Right lobe of liver (tissue), 6 donors: ENCODE data around the gene KCND2. TPM values are rescaled to one million over a fixed set of nuclear protein-coding genes. Genes with fewer than 3 reads are reported as not detected.

ENCODE experiments used
- ATAC-seq, 4 donors: fragments of 200-7000 bp; cut with Tn5 transposase; one replicate each; pipeline ENCODE4 v1.9.1; 2020; ENCODE audit warnings: mild to moderate bottlenecking in 4 of 4, moderate library complexity in 4 of 4
- DNase-seq, 3 donors: peaks; one replicate each; pipeline ENCODE4 v3.0.0-alpha.2; 2020
- H3K27ac ChIP-seq, 3 donors: fragments of 200-600 bp; one replicate each; pipeline ENCODE4 v1.8.0; 2022
- H3K27me3 ChIP-seq, 2 donors: fragments of 200-600 bp; one replicate each; pipeline ENCODE4 v1.8.0; 2022
- H3K36me3 ChIP-seq, 4 donors: fragments of 200-600 bp; sonication (generic) in 1 of 4; one replicate each; pipeline versions ENCODE4 v1.5.1 to v1.8.0; 2017 to 2022; ENCODE audit warnings: control low read depth in 1 of 4
- H3K4me1 ChIP-seq, 4 donors: fragments of 200-600 bp; sonication (generic) in 1 of 4; one replicate each; pipeline versions ENCODE4 v1.5.1 to v1.8.0; 2017 to 2022; ENCODE audit warnings: control low read depth in 1 of 4
- H3K4me3 ChIP-seq, 3 donors: fragments of 200-600 bp; one replicate each; pipeline ENCODE4 v1.8.0; 2022
- H3K9me3 ChIP-seq, 4 donors: fragments of 200-600 bp; sonication (generic) in 1 of 4; one replicate each; pipeline versions ENCODE4 v1.5.1 to v1.8.0; 2017 to 2022; ENCODE audit warnings: control low read depth in 1 of 4
- POLR2A ChIP-seq: fragments of 450-650 bp; IDR thresholded peaks from one replicate; pipeline ENCODE4 v1.6.1; 2017; ENCODE audit warnings: antibody characterized with exemption, mild to moderate bottlenecking
- WGBS: methylation state at CpG from one replicate; pipeline ENCODE4 v1.1.6; 2018; ENCODE audit warnings: low coverage, low lambda C conversion rate; ENCODE audit not compliant: insufficient coverage; ENCODE audit errors: missing lambda C conversion rate; 5-methylcytosine and 5-hydroxymethylcytosine counted together
- intact Hi-C, 2 donors: fragments of 100-400 bp; cut with DNase I; formaldehyde crosslinking; loops; one replicate each; pipeline versions ENCODE4 v1.11.2 to v1.14.1; 2022
- total RNA-seq, 6 experiments: library from RNA; depleted of rRNA in 2 of 6; stranded (reverse); fragments of >200 nt in 2 of 6; fragmentation: NEBNext Ultra II Directional in 3 of 6; extraction: Animal tissue kit (Norgen Biotek cat#: 25700) in 3 of 6; gene quantifications; one replicate each; pipeline versions ENCODE4 v1.1.0 to v1.2.4, GENCODE V29; 2016 to 2023
- TF ChIP-seq, protein P1 (sequence below), 4 donors: fragments of 200-600 bp in 3 of 4; fragments of 450-650 bp in 1 of 4; IDR thresholded peaks; one replicate each; pipeline versions ENCODE4 v1.5.1 to v1.8.0; 2016 to 2022; ENCODE audit warnings: antibody characterized with exemption in 4 of 4, mild to moderate bottlenecking in 2 of 4
- donor health status: DM: no; HTN: yes; CAD: no.
- donor health status: DM: no; HTN: no; CAD: no.
- donor health status: DM: no; HTN: no; CAD: no.
- donor health status: DM: no; HTN: yes; CAD: no.
- donor health status: DM: no; HTN: yes; CAD: no.

Gene KCND2
- total RNA-seq, 6 experiments from 2014 or later, result 0.04 to 0.49 TPM; not detected in 4

DNA sequence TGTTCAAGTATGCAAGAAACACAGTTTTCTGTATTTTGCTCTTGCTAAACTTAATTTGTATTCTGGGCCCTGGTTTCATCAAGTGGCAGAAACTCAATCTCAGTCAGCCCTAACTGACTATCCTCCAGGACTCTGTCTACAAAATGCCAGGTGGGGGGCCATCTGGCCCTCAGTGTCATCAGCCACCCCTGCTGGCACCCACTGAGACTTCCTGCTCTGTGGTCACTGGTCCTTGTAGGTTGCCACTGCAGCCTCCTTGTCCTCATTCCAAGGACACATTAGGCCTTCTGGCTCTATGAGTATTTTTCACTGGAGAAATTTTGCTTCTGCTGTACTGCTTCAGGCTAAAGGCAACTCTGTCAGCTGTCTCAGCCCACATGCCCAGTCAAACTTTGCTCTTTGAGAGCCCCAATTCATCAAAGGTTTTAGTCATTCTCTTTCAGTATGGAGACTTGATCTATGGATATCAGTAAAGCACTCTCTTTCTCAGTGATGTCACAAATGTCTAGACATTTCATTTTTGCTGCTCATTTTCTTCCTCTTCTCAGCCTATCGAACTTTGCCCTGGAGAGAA, 163.6 kb downstream of the KCND2 start:
- no peak for DNase-seq
- no peaks in the 10 kb centered on the region for H3K27me3 ChIP-seq
- ATAC-seq, result no peak
- intact Hi-C loops, result no loop called here
- H3K4me3 ChIP-seq, result no peak overlapping the region
- no peaks in the 10 kb centered on the region for H3K9me3 ChIP-seq
- H3K4me1 ChIP-seq, result no peaks in the 10 kb centered on the region
- H3K36me3 ChIP-seq, result no peaks in the 10 kb centered on the region
- TF ChIP-seq POLR2A, result no peak
- TF ChIP-seq, protein P1, sequence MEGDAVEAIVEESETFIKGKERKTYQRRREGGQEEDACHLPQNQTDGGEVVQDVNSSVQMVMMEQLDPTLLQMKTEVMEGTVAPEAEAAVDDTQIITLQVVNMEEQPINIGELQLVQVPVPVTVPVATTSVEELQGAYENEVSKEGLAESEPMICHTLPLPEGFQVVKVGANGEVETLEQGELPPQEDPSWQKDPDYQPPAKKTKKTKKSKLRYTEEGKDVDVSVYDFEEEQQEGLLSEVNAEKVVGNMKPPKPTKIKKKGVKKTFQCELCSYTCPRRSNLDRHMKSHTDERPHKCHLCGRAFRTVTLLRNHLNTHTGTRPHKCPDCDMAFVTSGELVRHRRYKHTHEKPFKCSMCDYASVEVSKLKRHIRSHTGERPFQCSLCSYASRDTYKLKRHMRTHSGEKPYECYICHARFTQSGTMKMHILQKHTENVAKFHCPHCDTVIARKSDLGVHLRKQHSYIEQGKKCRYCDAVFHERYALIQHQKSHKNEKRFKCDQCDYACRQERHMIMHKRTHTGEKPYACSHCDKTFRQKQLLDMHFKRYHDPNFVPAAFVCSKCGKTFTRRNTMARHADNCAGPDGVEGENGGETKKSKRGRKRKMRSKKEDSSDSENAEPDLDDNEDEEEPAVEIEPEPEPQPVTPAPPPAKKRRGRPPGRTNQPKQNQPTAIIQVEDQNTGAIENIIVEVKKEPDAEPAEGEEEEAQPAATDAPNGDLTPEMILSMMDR (IDR thresholded peaks at IDR 0.05), result no peak
- WGBS, result 41% methylated on average over 1 of the region's 1 CpG
- H3K27ac ChIP-seq, result no peak overlapping the region

DNA sequence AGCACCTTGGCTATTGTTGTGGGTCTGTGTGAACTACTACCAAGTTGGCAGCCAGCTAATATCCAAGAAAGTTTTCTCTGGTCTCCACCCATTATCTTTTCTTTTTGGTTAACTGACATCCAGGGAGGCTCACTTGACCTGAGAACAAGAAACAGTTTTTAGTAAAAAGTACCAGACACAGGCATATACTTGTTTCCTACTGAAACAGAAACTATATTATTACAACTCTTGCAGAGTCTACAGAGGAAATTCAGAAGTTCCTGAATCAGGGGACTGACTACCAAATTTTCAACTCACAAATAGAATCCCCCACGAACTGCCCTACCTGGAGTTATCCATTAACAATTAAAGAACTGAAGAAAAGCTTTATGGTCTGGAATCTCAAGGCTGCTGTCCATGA, 168.9 kb downstream of the KCND2 start:
- no peak overlapping the region for H3K27ac ChIP-seq
- intact Hi-C loops, result no loop called here
- DNase-seq (no peak), ATAC-seq (no peak)
- H3K36me3 ChIP-seq, result no peaks in the 10 kb centered on the region
- TF ChIP-seq, protein P1 (IDR thresholded peaks at IDR 0.05), result no peak
- TF ChIP-seq POLR2A, result no peak
- H3K9me3 ChIP-seq, result no peaks in the 10 kb centered on the region
- H3K4me3 ChIP-seq, result no peak overlapping the region
- no peaks in the 10 kb centered on the region for H3K4me1 ChIP-seq
- H3K27me3 ChIP-seq, result no peaks in the 10 kb centered on the region
- 7% methylated on average over 1 of the region's 1 CpG for WGBS

DNA sequence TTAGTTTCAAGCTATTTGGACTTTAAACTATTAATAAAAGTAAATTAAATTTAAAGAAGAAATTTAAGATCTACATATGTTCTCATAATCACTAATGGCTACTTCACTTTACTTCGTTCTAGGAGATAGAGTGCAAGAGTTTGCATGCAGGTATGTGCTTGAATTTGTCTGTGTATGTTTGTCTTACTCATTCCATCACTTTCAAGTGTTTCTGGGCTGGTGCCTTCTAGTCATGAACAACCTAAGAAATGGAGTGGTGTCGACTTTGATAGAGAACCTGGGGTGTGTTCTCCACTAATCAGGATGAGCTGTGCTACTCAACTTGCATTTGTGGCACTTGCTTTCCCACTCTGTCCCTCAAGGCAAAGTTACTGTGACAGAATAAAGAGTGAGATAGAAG, 169.9 kb downstream of the KCND2 start:
- ATAC-seq (no peak), DNase-seq (no peak)
- Histone ChIP-seq H3K4me3 (no peak overlapping the region), H3K4me1 (no peaks in the 10 kb centered on the region), H3K36me3 (no peaks in the 10 kb centered on the region), H3K9me3 (no peaks in the 10 kb centered on the region), H3K27me3 (no peaks in the 10 kb centered on the region), H3K27ac (no peak overlapping the region)
- 22% methylated on average over 2 of the region's 2 CpGs for WGBS
- TF ChIP-seq, protein P1 (IDR thresholded peaks at IDR 0.05), result no peak
- TF ChIP-seq POLR2A, result no peak
- intact Hi-C loops, result no loop called here

DNA sequence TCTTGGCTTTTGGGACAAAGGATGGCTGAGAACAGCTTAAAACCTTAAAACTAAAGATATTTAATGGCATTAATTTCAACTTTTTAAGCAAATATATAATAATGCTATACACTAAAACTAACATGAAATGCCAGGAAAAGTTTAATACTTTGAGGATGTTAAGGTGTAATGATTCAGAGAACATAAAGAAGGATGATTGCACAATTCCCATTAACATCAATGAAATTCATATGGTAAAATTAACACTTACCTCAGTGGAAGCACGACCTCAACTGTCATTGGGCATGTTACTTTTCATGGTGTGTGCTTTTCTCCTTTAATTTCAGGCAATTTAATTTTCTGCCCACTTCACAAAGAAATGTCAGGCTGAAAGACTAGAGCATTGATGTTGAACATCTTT, 171.7 kb downstream of the KCND2 start:
- intact Hi-C loops, result no loop called here
- no peaks in the 10 kb centered on the region for H3K4me1 ChIP-seq
- no peaks in the 10 kb centered on the region for H3K27me3 ChIP-seq
- TF ChIP-seq, protein P1 (IDR thresholded peaks at IDR 0.05), result no peak
- no peaks in the 10 kb centered on the region for H3K36me3 ChIP-seq
- WGBS, result 40% methylated on average over 1 of the region's 1 CpG
- no peak overlapping the region for H3K4me3 ChIP-seq
- no peak overlapping the region for H3K27ac ChIP-seq
- DNase-seq (no peak), ATAC-seq (no peak)
- H3K9me3 ChIP-seq, result no peaks in the 10 kb centered on the region

DNA sequence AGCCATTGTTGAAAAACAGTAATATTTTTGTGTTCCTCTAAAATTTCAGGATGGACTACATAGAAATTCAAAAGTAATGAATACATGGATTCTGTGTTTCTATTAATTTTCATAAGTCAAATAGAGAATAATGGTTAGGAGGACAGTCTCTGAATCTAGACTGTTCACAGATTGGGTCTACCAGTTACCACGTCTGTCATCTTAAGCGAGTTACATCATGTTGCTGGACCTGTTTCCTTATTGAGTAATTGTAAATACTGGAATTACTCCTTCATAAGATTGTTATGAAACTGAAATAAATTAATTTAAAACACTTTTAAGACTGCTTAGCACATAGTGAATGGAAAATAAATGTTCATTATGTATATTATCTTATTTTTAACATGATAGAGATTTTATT, 172.3 kb downstream of the KCND2 start:
- intact Hi-C loops, result no loop called here
- TF ChIP-seq, protein P1 (IDR thresholded peaks at IDR 0.05), result no peak
- TF ChIP-seq POLR2A, result no peak
- Histone ChIP-seq H3K4me1 (no peaks in the 10 kb centered on the region), H3K4me3 (no peak overlapping the region), H3K36me3 (no peaks in the 10 kb centered on the region), H3K9me3 (no peaks in the 10 kb centered on the region), H3K27ac (no peak overlapping the region), H3K27me3 (no peaks in the 10 kb centered on the region)
- no peak for ATAC-seq
- DNase-seq, result no peak
- 53% methylated on average over 2 of the region's 2 CpGs for WGBS
